GM21390 (cell line): Measurements from ENCODE around the gene PARK7.

Experiments
- ATAC-seq: cut with Tn5 transposase; IDR thresholded peaks from one replicate; pipeline ENCODE4 v1.9.1; 2021; ENCODE audit not compliant: unreplicated experiment

Gene PARK7

DNA sequence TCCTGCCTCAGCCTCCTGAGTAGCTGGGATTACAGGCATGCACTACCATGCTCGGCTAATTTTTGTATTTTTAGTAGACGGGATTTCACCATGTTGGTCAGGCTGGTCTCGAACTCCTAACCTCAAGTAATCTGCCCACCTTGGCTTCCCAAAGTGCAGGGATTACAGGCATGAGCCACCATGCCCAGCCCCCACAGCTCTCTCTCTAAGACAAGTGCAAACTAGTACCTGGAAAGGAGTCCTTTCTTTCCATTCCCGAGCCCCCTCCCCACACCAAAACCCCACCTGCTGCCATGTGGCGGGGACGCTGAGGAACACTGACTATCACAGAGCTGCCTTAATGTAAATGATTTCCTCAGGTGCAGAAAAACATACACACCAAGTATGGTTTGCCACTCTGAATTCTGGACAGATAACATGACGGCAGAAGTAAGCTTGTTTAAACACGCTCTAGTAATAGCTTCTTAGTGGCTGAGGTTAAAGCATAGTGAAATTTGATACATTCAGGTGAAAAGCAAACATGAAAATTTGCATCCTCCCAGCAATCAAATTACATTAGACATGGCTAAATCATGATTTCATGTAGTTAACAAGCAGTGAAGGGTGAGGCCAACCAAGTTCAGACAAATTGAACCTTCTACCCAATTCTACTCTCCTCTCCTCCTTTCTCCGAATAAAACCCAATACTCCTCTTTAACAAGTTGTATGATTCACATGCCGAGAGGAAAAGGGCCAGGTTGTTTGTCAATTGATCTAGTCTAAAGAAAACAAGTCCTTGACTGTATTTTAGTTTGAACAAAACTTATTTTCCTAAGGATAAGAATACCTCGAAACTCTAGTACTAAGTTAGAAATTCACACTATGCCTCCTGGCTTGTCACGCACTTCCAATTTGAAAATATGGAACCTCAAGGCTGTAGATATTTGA, 44.8 kb downstream of the PARK7 start:
- no peak for ATAC-seq

DNA sequence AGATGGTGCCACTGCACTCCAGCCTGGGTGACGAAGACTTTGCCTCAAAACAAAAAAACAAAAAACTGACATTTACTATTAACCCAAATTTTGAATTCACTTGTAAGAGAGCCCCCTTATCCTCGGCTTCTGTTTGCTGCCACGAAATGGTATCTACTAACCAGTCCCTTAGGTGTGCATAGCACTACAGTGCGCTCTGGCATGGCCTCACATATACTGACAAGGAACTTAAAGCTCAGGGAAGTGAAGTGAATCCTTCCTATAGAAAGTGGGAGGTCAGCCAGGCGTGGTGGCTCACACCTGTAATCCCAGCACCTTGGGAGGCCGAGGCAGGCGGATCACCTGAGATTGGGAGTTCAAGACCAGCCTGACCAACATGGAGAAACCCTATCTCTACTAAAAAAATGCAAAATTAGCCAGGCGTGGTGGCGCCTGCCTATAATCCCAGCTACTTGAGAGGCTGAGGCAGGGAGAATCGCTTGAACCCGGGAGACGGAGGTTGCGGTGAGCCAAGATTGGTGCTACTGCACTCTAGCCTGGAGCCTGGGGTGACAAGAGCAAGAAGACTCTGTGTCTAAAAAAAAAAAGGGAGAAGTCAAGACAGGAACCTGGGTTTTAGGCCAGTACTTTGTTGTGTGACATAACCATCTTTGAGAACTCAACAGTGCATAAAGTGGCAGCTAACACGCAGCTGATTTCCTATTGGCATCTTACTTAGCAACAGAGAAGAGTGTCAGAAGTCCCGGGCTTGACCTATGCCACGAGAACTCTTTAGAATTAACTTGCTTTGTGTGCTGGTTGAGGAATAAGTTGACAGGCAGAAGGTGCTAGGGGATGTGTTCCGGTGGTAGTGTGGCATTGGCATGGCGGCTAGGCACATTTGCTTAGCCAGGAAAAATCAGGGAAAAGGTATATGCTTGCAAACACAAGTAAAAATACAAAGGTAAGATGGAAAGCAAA, 47.8 kb downstream of the PARK7 start:
- ATAC-seq = no peak

DNA sequence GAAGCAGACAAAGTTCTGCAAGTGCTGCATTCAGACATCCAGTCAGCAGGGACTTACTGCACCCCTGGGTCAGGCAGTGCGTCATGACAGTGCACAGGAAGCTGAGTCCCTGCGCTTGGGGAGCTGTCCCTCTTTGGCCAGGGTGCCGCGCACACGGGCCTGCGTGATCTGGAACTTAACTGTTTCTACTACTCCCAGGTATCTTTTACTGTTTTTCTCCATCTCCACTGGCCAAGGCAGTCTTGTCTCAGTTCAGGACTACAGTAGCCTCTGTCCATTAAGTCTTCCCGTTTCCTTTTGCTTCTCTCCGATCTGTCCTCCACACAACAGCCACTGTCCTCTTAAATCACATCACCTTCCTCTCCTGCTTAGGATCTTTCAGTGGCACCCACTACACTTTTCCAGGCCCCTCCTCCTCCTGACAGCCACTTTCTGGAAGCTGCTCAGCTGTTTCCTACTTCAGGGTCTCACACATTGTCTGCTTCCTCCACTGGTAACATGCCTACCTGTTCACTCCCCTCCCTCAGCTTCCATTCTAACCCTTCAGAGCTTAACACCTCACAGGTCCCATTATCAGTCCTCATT, 48.7 kb downstream of the PARK7 start:
- ATAC-seq = no peak

DNA sequence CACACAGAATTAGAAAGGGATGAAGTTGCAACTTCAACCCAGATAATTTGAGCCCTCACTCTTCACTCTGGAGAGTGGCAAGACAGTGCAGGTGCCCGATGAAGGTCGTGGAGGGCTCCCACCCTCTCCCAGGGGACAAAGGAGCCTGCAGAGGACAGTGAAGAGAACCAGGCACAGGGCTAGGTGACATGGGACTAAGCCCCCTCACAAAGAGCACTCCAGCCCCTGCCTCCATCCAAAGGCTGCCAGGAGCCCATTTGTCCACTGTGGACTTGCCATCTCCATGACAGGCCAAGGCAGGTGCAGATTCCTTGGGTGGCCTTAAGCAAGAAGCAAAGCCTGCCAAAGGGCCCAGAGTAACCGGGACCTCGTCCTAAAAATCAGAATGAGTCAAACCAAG, 49.5 kb downstream of the PARK7 start:
- ATAC-seq = no peak

DNA sequence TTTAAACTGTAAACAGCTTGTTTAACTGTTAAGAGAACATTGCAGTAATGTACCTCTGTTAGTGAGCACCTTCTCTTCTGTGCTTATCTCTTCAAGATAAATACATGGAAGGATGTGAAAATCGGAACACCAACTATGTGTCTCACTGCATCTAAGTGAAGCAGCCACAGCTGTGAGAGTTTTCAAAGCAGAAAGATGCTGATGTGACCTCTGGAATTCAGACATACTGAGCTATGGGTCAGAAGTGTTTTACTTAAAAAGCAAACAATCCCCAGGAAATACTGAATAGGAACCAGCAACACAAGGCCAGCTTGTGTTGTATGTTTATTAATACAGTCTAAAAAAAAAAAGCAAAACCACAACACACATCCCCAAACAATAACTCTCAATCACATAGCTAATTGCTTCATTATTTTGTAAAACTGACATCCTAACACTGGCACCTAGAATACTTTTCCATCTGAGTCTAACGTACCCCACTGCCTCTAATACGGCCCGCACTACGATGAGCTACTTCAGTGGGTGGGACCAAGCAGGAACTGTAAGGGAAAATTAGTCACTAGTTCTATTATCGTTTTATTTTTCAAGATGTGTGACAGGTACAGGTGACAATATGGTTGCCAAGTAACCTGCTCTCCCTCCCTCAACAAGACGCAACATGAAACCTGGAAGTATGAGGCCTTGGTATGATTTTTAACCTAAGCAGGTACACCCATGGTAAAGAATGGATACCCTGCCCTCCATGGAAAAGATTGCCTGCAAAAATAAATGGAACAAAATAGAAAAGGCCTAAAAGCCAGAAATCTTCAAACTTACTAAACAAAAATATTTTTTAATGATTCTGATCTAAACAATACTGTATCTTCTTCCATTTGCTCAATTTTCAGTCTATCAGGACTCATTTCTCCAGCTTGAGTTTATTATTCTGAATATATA, 50.7 kb downstream of the PARK7 start:
- no peak for ATAC-seq

DNA sequence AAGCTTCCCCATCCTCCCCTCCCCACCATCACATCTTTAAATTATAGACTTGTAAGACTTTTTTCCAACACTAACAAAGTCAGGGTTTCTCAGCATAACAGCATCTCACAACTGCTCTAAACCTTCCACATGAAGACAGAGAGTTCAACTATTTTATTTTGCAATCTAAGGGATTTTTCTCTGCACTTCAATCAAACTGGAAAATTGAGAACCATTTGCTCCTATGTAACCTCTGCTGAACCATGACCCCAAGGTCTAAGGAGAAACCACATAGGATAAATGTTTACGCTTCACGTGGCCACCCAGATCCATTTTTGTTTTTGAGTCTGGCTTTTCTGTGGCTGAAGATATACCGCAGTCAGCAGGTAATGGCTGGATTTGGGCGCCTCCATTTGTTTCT, 51.4 kb downstream of the PARK7 start:
- ATAC-seq = no peak

DNA sequence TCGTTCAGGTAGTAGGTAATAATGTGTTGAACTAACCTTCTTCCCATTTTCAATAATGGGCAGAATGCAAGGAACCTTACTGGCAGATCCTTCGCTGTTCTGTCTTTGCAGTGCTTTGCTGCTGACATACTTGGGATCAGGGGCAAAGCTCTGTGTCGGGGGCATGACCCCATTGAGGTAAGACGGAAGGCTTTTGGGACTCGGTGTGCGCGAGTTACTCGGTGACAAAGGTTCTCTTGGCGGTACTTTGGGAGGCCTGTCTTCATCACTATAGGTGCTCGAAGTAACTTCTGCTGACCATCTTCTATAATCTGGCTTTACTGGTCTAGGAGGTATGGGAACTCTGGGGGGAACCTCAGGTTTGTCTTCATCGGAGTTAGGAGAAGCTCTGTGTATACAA, 51.9 kb downstream of the PARK7 start:
- no peak for ATAC-seq

DNA sequence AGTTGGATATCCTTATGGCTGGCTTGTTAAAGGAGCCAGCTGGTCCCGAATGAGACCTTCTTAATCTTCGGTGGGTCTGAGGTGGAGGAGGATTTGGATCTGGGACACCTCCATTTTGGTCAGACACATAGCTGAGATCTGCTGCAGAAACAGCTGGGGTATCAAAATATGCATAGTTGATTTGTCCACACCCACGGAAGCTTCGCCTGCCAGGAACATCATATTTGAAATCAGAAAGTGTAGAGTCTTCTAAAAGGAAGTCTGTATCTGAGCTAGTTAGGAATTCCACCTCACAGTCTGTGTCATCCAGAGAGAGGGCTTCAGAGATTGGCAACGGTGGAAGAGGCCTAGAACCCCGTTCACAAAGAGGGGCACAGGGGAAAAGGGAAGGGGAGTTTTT, 52.3 kb downstream of the PARK7 start:
- no peak for ATAC-seq

DNA sequence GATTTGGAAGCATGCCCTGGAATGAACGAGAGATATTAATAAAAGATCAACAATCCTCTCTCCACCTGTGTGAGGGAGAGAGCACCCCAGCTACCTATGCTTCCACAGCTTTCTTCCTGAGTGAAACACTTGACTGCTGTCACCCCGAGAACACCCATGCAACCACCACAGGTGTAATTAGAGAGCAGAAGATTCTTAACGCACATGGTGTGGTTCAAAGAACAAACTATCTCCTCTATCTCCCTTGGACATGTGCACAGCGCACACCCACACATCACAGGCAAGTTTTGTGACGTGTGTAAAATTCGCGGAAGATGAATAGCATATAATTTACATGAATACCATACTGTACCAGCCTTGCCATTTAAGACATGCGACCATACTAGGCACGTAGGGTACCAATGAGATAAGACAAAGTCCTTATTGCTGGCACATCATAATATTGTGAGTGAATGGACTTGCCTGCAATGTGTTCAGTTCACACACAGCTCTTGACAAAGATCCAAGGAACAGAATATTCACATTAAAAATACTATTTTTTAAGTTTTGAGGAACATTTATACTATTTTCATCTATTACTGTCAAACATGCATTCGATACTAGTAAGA, 53.0 kb downstream of the PARK7 start:
- no peak for ATAC-seq

DNA sequence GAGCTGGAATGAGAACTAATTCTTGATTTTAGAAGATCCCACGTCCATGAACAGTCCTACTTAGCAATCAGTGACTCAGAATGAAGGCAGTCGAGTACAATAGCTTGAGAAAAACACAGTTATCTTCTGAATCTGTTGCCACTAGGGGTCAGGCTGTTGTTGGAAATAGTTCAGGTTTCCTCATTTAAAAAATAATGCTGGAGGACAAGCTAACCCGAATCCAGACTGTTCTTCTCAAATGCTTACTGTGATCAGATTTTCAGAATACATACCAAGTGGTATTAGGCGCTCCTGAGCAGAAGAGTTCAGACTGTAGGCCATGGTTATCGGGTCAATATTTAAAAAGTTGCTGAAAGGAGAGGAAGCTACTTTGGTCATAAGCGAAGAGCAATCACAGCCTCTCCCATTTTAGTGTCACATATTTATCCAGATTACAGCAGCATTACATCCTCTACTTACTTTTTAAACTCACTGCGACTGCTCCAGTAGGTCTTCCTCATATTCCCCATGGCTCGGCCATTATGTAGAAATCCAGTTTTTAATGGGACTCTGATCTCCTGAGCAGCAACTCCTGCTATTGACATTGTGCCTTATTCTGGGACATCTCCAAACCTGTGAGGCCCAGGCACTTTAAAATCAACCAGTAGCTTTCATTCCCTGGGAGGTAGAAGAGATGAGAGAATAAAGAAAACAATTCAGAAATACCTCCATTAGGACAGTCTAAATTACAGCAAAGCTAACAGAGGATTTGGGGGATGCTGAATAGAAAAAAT, 53.7 kb downstream of the PARK7 start:
- no peak for ATAC-seq

DNA sequence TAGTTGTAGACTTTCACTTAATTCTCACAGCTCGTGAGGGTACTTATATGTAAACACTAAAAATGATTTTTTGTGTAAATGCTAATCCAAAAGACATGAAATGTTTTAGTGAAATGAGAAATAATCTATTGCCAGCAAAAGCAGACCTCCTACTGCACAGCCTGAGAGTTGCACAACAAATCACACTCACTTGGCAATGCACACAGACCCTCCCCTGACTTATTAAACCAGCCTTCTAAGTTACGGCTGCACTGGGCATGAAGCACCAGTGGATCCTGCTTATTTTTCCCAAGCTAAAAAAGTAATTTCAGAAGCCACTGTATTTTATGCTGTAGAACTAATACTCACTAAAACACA, 54.3 kb downstream of the PARK7 start:
- no peak for ATAC-seq

DNA sequence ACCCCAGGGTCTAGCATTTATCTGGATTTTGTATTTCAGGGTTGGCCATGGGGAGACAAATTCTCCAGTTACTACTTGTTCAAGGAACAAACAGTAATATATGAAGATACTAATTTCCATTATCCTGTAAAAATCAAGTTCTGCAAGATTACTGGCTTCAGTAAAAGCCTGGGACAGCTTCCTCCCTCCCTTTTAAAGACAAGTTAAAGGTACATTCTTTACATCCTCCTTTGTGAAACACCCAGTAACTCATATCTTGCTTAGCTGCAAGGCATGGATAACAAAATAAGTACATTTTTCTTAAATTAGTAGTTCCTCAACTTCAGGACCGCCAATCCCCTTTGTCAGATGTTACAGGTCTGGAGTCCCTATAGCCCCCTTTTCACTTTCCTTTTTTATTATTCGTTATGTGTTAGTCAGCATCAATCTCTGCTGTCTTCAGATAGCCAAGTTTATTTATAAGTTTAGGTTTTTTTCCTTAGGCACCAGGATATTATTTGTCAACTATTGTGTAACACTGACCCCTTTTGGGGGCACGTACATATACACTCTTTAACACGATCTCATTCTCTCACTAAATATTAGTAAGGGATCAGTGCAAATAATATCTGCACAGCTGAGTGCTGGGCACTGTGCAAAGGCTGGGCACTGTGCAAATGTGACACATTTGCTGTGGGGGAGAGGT, 54.8 kb downstream of the PARK7 start:
- ATAC-seq = no peak

DNA sequence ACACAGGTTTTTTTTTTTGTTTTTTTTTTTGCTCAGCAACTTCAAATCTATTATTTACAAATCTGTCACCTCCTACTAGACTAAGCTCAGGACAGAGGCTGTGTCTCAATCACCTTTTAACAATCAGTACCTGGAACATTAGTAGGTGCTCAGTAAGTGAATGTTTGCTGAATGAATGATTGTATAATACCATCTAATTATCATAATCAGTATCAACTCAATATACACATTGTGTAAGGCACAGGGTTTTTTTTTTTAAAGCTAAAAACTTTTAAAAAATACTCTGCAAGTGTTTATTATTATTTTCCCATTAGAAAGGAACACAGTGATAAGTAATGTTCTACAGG, 55.4 kb downstream of the PARK7 start:
- ATAC-seq = no peak

DNA sequence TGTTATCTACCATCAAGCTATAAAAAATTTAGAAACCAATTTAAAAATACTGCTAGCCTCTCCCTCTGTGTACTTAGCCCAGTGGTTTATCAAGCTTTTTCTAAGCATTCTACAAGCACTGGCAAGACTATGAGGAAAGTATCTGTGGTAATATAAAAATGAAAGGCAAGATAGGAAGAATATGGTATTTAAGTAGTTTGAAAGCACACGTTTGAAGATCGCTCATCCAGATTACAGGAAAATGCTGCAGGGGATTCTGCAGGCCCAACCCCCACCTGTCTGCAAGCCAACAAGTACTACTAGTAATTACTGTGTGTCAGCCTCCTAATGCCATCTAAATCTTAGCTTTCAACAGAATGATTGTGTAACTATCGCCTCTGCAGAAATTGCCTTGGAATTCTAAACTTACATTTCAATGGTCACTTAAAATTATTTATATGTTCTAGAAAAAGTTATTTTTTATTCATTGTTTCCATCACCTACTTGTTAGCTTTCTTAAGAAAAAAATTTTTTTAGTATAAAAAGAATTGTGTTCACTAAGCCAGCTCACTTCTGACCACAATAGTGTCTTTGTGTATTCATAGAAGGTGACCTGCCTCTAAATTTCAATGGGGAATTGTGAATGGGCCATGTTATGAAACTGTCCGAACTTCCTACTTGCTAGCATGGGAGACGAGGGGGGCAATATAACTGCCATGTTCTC, 56.1 kb downstream of the PARK7 start:
- no peak for ATAC-seq

DNA sequence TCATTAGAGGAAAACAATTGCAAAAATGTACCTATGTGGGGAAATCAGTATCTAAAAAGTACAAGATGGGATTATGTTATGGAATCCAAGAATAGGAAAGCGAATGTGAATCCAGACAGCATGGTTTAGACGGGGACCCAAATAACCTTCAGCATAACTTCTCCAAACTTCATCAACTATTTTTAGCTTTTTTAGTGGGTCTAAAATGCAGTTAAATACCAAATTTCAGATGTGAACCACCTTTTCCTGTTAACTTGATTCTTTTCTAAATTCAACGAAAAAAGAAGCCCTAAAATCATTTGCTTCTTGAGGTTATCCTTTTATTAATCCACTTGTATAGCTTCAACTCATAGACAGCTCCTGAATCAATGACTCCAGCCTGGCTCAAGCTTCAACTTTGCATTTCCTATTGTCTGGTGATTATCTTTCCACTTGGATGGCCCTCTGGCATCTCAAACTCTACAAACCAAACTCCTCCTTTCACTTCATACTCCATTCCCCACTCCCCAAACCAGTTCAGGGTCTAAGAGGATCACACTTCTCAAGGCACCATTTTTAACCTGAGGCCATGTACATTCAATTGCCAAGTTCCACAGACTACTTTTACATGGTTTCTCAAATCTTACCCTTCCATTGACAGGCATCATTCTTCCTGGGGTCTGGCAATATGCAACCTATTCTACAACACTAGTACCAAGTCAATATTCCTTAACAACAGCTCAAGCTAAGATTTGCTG, 57.1 kb downstream of the PARK7 start:
- ATAC-seq = no peak

DNA sequence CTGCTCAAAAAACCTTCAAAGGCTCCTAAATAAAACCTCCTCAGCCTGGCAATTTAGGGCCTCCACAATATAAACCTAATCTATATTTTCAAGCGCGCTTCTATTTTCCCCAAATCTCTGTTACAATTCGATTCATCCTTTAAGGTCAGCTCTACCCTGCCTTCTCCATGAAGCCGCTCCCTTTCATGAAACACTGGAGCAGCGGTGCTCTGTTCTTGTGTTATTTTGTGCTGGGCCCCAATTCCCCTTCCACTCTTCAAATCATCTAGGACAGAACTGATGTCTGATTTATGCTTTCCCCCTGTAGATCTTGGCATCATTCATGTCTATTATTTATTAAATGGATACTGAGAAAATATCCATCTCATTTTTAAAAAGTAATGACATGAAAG, 57.7 kb downstream of the PARK7 start:
- ATAC-seq = no peak

DNA sequence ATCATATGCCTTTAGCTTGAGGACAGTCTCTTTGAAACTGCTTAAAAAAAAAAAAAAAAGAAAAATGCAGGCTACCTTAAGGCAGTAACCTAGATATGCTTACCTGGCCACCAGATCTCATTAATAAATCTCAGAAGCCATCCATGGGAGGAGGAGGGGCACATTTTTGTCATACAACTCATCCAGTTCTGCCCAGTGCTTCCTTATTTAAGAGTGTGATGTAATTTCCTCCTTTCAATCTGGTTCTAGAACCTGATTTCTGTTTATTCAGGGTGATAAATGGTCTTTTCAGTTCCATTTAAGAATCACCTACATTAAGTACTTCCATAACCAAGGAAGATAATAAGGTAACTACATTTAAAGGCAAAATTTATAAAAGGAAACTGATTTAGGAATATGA, 58.5 kb downstream of the PARK7 start:
- no peak for ATAC-seq
